Activated CD4-positive, CD25-positive, alpha-beta regulatory T cell treated with anti-CD3 and anti-CD28 coated beads, Interleukin-2, amount 50 U/mL, for 24 hours (primary cell): ENCODE results near the gene WDR83.
A peak's percentile ranks its signal among the peaks of the same experiment; 100 is the strongest.
"Not testable (repeated sequence)": the region's sequence is repeated elsewhere in the genome, so short reads cannot be mapped to it uniquely, and the experiment has no call there.

Source experiments
- ATAC-seq, 2 donors: fragments of 150-1000 bp; cut with Tn5 transposase; one replicate each; pipeline ENCODE4 v1.10.0; 2021; ENCODE audit warnings: mild to moderate bottlenecking in 1 of 2, moderate library complexity in 1 of 2

The WDR83 gene

GRCh38 chr19:12656899-12657571, 9.6 kb upstream of the WDR83 start:
- peak in 1 of 2 donors; percentile 21 for ATAC-seq

DNA sequence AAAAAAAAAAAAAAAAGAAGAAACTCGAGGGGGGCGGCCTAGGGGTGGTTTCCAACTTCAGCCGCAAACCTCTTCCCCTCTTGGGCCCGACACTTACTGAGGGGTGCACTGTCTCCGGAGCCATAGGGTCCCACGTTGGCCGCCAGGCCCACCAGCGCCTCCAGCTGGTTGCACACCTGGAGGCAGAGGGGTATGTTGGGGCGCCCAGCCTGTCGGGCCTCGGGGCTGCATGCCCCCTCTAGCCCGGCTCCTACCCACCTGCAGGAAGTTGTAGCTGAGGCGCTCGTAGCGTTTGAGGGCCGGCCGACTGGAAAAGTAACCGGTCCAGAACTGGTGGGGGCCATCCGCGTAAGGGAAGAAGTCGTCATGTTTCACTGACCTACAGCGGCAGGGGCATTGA, 8.6 kb upstream of the WDR83 start:
- ATAC-seq, result no peak

DNA sequence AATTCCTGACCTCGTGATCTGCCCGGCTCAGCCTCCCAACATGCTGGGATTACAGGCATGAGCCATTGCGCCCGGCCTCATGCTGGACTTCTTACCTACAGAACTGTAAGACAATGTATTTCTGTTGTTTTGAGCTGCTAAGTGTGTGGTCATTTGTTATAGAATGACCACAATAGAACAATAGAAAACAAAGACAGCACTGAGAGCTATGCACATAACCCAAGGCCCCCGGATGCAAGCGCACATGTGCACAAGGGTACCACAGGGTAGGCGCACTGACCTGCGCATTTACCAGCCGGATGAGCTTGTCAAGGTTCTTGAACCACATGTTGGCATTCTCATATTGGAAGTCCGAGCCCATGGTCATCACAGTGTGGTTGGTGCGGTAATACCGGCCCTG, 5.6 kb upstream of the WDR83 start:
- no peak for ATAC-seq

DNA sequence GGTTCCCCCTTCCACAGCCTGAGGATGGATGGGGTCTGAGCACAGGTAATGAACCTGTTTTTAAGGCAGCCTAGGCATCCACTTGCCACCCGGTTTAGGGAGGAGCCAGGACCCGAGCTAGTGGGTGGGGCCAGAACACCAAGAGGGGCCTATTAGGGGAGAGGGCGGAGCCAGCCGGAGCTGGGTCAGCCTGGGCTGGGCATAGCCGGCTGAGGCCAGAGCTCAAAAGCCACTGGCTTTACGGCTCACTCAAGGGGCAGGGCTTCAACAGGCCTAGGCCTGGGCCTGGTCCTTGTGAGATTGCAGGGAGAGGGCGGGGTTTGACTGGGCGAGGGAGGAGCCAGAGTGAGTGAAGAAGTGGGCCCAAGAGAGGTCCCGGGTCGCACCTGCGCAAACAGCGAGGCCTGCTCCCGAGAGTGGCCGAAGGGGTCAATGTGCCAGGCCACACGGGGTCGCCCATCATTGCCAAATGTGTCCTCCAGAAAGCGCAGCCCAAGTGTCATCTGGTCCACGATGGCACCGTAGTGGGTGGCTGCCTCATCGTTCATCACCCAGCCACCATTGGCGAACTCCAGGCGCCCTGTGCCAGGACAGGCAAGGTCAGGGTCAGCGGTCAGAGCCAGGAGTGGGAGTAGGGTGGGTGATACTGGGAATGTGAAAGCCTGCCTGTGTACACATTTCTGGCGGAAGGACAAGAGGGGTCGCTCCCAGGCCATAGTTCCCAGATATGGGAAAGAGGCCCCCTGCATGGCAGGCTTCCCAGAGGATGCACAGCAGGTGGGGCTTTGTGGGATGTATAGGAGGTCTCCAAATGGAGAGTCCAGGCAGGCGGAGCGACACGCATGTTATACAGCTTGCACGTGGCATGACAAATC, 2.0 kb upstream of the WDR83 start:
- no peak for ATAC-seq

DNA sequence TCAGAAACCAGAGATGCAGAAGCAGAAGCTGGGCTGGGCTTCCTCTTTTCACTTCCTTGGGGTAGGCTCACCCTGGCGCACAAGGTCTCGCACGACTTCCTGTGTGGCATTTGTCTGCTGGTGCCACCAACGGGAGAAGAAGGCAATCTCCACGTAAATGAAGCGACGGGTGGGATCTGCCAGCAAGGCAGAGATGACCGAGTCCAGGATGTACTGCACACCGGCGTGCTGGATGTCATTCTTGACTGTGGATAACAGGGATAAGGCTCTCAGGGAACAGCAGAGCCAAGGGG, 1.4 kb upstream of the WDR83 start:
- ATAC-seq, result peak; percentile 27 to 32

DNA sequence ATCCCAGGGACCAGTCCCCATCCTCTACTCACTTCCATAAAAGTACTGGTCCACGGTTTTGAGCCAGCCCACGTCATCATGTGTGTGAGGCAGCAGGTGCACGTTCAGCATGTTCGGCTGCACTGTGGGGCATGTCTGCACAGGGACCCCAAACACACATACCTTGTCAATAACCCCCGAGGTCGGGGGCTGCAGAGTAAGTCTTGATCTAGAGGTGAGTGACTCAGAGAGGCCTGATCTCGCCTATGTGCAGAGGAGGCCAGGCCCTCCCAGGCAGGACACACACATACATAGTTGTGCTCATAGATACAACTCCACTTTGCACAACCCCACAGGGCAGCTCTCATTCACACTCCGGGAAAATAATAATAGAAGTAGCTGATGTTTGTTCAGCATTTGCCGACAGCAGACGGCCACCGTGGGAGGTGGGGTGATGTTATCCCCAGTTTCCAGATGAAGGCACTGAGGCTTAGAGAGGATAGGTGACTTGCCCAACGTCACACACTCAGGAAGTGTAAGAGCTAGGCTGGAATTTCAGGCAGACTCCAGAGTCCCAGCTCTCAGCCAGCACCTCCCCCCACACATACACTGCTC, 839 bp upstream of the WDR83 start:
- peak in 1 of 2 donors; percentile 9 for ATAC-seq

DNA sequence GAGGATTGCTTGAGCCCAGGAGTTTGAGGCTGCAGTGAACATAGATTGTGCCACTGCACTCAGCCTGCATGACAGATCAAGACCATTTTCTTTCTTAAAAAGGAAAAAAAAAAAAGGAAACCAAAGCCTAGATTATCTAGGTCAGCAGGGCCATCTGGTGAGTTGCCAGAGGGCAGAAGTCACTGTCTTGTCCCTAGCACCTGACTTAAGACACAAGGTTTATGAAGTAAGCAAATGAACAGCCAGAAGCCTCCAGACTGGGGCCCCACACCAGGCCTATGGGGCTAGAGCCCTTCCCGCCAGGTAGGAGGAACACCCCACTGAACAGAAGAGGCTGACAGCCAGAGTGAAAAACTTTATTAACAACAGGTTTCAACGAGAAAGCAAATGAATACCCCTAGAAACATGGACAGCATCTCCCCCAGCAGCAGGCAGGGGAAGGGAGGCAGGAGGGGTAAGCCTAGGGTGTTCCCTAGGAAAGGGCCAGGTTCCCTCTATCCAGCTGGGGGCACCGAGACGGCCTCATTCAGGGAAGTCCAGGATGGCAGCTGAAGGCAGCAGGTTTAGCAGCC, 1.2 kb downstream of the WDR83 start:
- no peak for ATAC-seq

GRCh38 chr19:12668346-12668745, 1.7 kb downstream of the WDR83 start:
- ATAC-seq, result no peak

DNA sequence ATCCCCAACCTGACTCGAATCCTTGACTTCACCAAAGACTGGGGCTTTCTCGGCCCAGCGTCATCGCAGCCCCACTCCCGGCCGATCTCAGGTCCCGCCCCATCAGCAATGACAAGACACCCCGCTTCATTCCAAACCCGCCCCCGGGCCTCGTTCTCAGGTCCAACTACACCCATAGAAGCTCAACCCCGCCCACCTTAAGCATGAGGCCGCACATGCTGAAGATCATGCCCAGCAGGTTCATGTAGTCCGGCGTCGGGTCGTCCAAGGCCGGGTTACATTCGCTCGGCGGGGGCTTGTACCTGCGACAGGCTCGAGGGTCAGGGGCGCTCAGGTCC, 2.3 kb downstream of the WDR83 start:
- peak; percentile 10 to 21 for ATAC-seq

GRCh38 chr19:12669270-12670158, 2.9 kb downstream of the WDR83 start:
- ATAC-seq, result peak; percentile 12 to 14

- no peak for ATAC-seq
Measured at GRCh38 chr19:12670159-12670928, 3.7 kb downstream of the WDR83 start.

DNA sequence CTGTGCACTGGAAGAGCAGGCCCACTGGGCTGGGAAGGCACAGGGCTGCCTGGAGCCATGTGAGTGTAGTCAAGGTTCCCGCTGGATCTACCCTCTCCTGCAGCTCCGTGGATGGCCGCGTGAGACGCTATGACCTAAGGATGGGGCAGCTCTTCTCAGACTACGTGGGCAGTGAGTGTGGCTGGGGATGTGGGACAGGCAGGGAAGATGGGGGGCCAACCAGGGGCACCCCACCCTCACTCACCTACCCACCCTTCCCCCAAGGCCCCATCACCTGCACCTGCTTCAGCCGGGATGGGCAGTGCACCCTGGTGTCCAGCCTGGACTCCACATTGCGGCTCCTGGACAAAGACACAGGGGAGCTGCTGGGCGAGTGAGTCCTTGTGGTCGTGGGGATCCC, 6.1 kb downstream of the WDR83 start:
- ATAC-seq, result no peak

DNA sequence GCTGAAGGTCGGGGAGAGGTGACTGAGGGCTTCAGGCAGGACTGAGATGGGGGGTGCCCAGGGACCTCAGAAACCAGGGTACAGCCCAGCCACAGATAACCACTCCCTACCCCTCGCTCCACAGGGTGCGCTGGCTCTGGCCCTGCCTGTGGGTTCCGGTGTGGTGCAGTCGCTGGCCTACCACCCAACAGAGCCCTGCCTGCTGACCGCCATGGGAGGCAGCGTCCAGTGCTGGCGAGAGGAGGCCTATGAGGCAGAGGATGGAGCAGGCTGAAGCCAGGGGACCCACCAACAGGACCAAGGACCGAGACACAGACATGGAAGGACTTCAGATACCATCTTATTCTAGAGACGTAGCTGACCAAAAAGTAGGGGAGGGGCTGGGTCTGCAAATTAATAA, 8.8 kb downstream of the WDR83 start:
- no peak for ATAC-seq

GRCh38 chr19:12675940-12676339, 9.3 kb downstream of the WDR83 start:
- no peak for ATAC-seq

GRCh38 chr19:12676384-12676792, 9.8 kb downstream of the WDR83 start:
- ATAC-seq, result peak; percentile 27 to 36

DNA sequence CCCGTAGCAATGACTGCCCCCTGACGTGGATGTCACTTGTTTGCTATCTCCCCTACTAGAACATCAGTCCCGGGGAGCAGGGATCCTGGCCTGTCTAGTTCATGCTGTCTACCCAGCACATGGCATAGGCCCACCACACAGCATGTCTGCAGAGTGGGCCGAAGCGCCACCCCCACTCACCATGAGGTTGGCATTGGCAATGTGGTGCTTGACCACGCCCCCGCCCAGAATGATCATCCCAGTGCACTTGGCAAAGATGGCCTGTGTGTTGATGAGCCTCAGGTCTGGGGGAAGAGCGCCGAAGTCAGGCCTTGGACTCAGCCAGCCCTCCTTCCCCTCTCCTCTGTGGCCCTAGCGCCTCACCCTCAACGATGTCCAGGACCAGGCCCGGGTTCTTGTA, 10.3 kb downstream of the WDR83 start:
- no peak for ATAC-seq

- ATAC-seq, result not testable (repeated sequence)
Measured at GRCh38 chr19:12678039-12678438, 11.4 kb downstream of the WDR83 start.

- no peak for ATAC-seq
Measured at GRCh38 chr19:12680034-12680433, 13.4 kb downstream of the WDR83 start.

DNA sequence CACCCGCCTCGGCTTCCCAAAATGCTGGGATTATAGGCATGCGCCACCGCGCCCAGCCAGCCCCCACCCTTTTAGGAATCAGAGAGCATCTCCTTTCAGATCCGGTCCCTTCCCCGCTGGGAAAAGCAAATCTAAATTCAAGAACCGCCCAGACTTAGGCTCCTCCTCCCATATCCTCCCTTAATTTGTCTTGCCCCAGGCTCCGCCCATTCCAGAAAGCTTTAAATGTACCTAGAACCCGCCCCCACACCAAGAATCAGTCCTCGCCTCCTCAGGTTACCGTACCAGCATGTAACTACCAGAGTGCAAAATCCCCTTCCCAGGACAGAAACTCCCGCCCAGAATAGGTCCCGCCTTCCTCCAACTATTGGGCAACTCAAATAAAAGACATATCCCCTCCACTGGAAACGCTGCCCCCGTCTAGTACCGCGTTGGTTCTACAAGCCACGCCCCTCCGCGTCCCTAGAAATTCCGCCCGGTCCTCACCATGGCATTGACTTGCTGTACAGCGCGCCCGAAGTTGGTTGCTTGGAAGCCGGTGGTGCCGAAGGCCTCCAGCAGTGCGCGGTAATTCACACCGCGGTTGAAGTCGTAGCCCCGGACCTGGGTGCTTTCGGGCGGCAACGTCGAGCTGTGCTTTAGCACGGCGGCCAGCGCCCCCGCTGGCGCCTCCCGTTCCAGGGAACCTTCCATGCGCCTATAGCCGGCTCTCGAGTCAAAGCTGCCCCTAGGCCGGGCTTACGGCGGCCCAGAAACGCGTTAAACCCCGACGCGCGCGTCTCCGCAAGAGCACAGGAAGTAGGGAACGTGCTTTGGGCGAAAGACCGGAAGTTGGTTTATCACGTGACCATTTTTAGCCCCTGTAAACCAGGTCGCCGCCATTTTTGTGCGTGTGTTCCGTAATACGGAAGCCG, 14.7 kb downstream of the WDR83 start, which contains the start of gene DHPS:
TSS of gene DHPS (minus strand) at position 807 of the 914 bp plus-strand sequence. CDS start at position 693, 114 bp downstream.
- ATAC-seq, result peak; percentile 86

GRCh38 chr19:12685831-12686230, 19.2 kb downstream of the WDR83 start:
- no peak for ATAC-seq
